GM18511 (cell line): ENCODE results near the gene PEAR1.

Experiments
- ATAC-seq: cut with Tn5 transposase; IDR thresholded peaks from one replicate; pipeline ENCODE4 v1.9.1; 2021; ENCODE audit warnings: mild to moderate bottlenecking, moderate library complexity; ENCODE audit not compliant: unreplicated experiment

Gene PEAR1

GRCh38 chr1:156898971-156899664 is 5.6 kb downstream of the PEAR1 start:
- no peak for ATAC-seq

- no peak for ATAC-seq
These were observed 6.6 kb downstream of the PEAR1 start for GRCh38 chr1:156899956-156900718.

- ATAC-seq, result no peak
These were observed 7.5 kb downstream of the PEAR1 start for GRCh38 chr1:156900896-156901589.

GRCh38 chr1:156901590-156901900 is 8.0 kb downstream of the PEAR1 start:
- ATAC-seq, result no peak

GRCh38 chr1:156901966-156902915 is 8.7 kb downstream of the PEAR1 start:
- no peak for ATAC-seq

GRCh38 chr1:156903328-156904091 is 10.0 kb downstream of the PEAR1 start:
- no peak for ATAC-seq

- ATAC-seq, result no peak
These were observed 10.9 kb downstream of the PEAR1 start for GRCh38 chr1:156904187-156904959.

GRCh38 chr1:156905176-156905575 is 11.7 kb downstream of the PEAR1 start:
- ATAC-seq, result no peak

- no peak for ATAC-seq
These were observed 12.1 kb downstream of the PEAR1 start for GRCh38 chr1:156905651-156906050.

GRCh38 chr1:156906206-156906906 is 12.8 kb downstream of the PEAR1 start:
- ATAC-seq, result no peak

- ATAC-seq, result no peak
These were observed 15.0 kb downstream of the PEAR1 start for GRCh38 chr1:156908541-156908940.

GRCh38 chr1:156908955-156909354 is 15.4 kb downstream of the PEAR1 start:
- no peak for ATAC-seq

- ATAC-seq, result no peak
These were observed 16.2 kb downstream of the PEAR1 start for GRCh38 chr1:156909671-156910070.

GRCh38 chr1:156910309-156910782 is 16.8 kb downstream of the PEAR1 start:
- no peak for ATAC-seq

- no peak for ATAC-seq
These were observed 18.2 kb downstream of the PEAR1 start for GRCh38 chr1:156911577-156912298.

GRCh38 chr1:156912310-156912709 is 18.8 kb downstream of the PEAR1 start:
- no peak for ATAC-seq

GRCh38 chr1:156912861-156913808 is 19.6 kb downstream of the PEAR1 start:
- ATAC-seq, result no peak
